NCI-H460 (cell line): ENCODE measurements around the gene LCN12. TPM values are rescaled to one million over a fixed set of nuclear protein-coding genes. Genes with fewer than 3 reads are reported as not detected.
"Not testable (repeated sequence)": the region's sequence is repeated elsewhere in the genome, so short reads cannot be mapped to it uniquely, and the experiment has no call there.

ENCODE experiments used
- DNase-seq: peaks from one replicate; pipeline ENCODE4 v3.0.0-alpha.2; 2016; ENCODE audit warnings: low read depth; ENCODE audit errors: extremely low read depth
- total RNA-seq: library from RNA; depleted of rRNA; stranded (reverse); fragments of >200 nt; shearing (Covaris generic); gene quantifications from 2 replicates; pipeline ENCODE4 v1.2.3, GENCODE V29; 2014

The LCN12 gene
- total RNA-seq, 1 experiment from 2014 or later = 1.5 TPM

DNA sequence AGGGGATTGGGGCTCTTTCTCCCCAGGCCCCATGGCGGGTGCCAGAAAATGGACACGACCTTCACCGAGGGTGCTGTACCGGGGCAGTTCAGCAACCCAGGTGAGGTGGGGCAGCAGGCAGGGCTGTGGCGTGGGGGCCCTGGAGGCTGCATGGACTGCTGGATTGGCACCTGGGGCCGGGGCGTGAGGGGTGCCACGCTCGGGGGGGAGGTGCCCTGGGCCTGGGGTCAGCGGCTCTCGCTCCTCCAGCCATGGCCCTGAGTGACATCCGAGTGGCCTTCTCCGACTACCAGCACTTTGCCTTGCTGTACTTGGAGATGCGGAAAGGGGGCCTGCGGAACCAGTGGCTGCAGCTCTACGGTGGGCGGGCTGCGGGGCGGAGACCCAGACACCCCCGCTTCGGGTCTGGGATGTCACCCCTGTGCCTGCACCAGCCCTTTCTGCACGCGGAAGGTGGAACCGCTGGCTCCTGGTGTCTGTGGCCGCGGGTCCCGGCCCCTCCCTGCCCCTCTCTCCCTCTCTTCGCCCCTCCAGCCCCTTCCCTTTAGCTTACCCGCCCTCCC is 32.5 kb downstream of the LCN12 start:
- DNase-seq = no peak

DNA sequence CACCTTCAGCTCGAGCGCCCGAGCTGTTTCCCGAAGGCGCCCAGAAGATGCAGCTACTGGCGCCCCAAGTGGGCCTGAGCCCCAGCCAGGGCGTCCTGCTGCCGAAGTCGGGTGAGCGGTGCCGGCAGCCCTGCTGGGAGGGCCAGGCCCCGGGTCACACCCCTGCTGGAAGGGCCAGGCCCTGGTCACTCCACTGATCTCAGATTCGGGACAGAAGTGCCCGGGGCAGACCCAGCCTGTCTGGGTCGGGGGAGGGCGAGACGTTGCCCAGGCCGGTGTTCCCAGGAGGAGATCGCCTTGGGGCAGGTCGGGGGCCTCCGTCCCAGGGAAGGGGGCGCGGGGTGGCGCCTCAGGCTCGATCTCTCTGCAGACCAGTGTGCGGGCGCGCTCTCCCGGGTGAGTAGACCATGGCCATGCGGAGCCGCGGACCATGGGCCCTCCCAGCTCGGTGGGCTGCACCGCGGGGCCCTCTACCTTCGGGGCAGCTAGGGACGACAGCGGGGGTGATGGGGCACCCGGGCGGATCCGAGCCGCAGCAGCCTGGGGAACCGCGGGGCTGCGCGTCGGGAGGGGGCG is 33.0 kb downstream of the LCN12 start:
- DNase-seq = no peak

DNA sequence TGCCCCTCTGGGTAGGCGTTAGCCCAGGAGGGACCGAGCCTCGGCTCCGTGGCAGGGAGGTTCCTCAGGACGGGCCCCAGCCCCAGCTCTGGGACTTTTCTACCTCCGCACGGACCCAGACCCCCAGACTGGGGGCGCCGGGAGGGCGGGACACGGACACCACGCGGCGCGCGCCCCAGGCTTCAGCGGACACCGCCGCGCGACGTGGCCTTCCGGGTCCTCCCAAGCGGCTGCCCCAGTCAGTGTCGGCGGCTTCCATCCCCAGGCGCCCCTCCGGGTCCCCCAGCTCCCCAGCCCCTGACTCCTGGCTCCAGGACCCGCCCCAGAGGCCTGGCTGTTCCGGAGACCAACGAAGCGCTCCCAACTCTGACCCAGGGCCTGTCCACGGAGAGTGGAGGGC is 33.8 kb downstream of the LCN12 start:
- DNase-seq = no peak

DNA sequence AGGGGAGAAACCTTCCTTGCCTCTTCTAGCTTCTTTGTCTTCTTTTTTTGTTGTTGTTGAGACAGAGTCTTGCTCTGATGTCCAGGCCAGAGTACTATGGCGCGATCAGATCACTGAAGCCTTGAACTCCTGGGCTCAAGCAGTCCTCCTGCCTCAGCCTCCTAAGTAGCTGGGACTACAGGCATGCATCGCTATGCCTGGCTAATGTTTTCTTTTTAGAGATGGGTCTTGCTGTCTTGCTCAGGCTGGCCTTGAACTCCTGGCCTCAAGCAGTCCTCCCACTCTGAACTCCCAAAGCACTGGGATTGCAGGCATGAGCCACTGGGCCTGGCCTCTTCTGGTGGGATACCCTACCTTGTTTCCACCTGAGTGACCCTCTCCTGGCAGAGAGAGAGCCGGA is 36.8 kb downstream of the LCN12 start:
- DNase-seq = no peak

DNA sequence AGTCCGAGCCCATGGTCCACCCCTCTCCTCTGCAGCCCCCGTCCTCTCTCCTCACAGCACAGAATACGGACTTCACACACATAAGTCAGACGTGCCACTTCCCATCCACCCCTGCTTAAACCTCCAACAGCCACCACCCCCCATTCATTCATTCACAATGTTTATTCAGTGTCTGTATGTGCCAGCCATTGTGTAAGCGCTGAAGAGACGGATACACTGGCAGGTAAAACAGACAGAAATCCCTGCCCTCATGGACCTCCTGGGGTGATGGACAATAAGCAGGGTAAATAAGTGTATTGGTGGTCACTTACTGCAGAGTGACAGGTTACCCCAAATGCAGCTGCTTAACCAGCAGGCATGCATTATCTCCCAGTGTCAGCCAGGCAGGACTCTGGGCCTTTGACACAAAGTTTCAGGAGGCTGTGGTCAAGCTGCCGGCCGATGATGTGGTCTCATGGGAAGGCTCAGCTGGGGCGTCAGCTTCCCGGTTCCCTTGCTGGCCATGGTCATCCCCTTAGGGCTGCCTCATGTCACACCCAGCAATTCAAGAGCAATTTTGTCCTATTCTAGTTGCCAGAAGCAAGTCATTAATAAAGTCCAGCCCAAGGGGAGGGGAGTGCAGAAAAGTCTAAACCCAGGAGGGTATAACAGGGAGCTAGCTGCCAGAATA is 38.3 kb downstream of the LCN12 start:
- DNase-seq = no peak

DNA sequence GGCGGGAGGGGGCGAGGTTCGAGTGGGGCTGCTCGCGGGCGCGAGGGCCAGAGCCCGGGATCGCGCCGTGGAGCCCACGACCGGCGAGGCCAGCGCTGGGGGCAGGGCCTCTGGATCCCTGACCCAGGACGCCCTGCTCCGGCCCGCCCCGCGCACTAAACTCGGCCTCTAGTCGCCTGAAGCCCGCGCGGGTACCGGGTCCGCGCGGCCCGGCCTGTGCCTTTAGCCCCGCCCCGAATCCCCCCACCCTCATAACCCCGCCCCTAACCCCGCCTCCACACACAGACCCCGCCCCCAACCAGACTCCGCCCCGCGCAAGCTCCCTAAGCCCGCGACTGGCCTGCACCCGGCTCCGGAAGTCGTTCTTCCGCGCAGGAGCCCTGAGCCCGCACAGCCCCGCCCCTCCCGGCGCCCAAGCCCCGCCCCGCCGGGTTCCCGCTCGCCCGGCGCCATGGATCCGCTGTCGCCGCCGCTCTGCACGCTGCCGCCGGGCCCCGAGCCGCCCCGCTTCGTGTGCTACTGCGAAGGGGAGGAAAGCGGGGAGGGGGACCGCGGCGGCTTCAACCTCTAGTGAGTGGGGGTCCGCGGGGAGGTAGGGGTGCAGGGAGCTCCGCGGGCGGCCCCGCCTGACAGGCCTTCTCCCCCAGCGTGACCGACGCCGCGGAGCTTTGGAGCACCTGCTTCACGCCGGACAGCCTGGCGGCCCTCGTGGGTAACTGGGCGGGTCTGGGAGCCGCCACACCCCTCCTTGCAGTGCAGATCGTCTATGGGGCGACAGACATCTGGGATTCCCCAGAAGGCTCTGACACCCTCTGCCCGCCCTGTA is 40.1 kb downstream of the LCN12 start, which contains the start of gene PAXX:
Gene PAXX, plus strand, starts transcription at position 430 of the 826 bp plus-strand sequence. Its CDS starts 22 bp downstream, at position 452.
- peak; percentile 91 for DNase-seq

DNA sequence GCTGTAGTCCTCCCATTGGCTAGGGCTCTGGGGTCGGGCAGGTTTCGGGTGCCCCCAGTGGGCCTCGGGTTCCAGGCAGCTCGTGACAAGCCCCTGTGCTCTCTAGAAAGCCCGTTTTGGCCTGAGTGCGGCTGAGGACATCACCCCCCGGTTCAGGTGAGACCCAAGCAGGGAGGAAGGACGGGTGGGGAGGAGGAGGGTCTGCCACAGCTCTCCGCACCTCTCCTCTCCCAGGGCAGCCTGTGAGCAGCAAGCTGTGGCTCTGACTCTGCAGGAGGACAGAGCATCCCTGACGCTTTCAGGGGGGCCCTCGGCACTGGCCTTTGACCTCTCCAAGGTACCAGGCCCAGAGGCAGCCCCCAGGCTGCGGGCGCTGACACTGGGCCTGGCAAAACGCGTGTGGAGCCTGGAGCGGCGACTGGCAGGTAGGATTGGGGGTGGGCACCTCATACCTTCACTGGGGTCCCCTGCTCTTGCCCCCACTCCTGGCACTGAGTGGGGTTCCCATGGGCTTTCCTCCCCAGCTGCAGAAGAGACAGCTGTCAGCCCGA is 40.8 kb downstream of the LCN12 start:
- no peak for DNase-seq

DNA sequence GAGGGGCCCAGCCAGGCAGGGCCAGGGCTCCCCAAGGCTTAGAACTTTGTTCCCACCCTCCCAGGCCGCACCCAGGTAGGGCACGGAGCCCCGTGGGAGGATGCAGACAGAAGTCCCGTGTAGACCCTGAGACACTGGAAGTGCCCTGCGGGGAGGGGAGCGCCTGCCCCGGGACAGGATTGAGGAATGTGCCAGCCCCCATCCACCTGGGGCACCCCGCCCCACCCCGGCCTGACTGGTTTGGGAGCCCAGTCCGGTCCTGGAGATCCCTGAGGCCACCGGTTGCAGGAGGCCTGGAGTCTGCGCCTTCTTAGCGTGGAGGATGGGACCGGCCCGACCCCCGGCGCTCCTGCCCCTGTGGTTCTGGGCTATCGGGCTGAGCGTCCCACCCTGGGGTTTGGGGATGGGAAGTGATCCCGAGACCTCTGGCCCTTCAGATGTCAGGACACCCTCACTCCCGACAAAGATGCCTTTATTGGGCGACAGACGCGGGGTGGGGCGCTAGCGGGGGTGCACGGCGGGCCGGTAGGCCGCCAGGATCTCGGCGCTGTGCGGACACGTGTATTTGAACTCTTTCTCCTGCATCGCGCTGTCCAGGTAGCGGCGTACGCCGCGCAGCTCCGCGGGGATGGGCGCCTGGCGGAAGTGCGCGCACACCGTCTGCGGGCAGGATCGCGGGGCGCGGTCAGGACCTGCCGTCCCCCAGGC is 42.3 kb downstream of the LCN12 start:
- no peak for DNase-seq

DNA sequence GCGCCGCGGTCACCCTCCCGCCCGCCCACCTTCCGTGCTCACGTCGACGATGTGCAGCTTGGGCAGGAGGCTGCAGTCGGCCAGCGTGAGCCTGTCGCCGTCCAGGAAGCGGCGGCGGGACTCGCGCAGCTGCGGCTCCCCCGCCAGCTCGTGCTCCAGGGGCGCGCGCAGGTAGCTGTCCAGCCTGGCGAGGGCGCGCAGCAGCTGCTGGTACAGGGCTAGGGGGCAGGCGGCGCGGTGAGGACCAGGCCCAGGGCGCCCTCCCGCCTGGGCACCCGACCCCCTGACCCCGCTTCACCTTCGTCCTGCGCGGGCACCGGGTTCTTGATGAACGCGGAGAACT is 42.8 kb downstream of the LCN12 start:
- no peak for DNase-seq

DNA sequence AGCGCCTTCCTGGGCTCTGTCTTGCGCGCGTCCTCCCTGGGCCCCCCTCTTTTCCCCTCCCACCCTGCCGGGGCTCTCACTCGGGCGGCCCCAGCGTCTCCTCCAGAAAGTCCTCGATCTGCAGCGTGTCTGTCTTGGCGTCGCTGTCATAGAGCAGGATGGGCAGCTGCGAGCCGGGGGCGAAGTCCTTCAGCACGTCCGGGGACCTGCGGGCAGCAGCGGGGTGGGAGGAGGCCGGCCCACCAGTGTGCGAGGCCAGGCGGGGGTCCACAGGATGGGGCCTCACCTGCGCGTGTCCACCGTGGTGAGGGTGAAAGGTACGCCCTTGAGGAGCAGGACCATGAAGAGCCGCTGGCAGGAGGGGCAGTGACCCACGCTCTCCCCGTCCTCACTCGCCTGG is 43.3 kb downstream of the LCN12 start:
- DNase-seq = no peak

DNA sequence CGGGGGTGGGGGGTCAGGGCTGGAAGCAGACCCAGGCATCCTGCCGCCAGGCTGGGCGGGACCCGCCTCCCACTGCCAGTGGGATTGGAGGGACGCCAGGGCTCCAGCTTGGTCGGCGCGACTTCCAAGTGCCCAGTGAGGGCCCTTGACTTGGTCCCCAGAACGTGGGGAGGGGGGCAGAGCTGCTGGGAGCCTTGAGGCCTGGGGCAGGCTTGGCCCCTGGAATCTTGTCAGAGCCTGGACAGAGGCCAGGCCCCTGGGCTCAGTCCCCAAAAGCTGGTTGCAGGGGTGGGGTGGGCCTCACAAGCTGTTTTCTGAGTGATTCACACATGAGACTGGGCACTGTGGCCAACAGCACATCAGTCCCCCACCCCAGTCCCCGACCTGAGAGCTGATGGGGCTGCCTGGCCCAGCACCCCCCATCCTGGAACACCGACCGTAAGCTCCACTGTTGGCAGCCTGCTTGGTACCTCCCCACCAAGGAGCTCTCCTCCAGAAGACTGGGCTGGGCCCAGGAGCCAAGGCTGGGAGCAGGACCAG is 43.8 kb downstream of the LCN12 start:
- DNase-seq = no peak

DNA sequence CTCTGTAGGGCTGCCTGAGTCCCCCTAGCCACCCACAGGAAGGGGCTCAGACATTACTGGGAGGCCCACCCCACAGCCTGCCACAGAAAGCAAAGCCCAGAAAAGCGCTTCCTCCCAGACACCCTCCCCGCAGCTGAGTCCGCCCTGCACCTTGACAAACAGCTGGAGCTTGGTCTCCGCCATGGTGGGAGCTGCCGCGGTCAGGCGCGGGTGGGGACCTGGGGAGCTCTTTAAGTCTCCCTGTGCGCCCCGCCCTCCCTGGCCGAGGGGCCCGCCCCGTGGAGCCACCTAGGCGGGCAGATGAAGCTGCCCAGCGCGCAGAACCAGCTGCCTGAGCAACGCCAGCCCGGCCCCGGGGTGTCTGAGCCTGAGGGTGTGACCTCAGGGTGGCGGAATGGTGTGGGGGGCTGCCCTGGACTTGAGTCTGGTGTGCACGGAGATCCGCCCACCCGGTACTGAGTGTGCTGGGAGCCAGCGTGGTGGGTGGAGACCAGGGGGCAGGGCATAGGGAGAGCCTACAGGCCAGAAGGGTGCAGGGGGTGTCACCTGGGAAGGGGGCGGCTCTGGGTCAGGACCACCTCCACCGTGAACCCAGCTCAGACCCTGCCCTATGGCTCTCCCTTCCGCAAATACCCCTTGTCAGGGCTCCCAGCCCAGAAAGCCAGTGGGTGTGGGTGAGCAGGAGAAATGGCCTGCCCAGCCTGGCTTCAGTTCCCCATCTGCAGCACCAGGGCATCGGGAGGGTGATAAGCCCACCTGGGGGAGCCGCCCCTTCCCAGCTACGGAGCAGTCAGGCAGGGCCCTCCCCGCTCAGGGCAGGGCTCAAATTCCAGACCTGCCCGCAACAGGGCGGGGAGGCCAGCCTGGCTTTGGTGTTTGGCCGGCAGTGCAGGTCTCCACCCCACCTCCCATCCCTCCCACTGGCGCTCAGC is 44.6 kb downstream of the LCN12 start, which contains the start of gene CLIC3:
Gene CLIC3, minus strand, starts transcription at position 208 of the 932 bp plus-strand sequence. Its CDS starts 25 bp downstream, at position 183.
- DNase-seq = no peak

DNA sequence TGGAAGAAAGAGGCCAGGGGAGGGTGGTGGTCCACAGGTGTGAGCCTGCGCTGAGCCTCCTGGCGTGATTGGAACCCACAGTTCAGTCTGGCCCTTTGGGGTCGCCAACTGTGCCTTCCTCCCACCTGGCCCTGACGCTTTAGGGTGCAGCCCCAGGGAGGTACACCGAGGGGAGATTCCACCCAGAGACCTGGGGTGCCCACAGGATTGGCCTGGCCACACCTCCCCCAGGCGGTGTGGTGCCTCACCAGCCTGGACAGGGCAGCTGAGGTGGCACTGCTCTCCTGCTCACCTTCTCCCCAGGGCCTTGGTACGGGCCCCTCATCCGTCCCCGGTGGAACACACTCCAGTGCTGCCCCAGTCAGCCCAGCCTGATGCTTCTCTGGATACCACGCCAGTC is 45.3 kb downstream of the LCN12 start:
- no peak for DNase-seq

DNA sequence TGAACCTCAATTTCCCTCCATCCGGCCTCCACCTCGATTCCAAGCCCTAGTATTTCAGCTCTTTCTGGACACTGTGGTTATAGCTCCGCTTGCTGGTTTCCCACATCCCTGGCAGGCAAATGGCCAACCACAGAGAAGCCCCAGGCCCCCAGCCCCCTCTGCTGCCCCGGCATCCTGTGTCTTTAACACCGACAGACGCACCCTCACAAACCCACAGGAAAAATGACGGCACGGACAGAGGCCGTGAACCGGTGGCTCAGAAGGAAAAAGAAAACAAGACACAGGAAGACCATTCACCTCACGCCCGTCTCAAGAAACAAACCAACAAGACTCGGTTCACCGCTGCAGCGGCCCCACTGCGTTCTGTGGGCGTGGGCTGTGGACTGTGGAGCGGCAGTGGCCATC is 45.8 kb downstream of the LCN12 start:
- no peak for DNase-seq

DNA sequence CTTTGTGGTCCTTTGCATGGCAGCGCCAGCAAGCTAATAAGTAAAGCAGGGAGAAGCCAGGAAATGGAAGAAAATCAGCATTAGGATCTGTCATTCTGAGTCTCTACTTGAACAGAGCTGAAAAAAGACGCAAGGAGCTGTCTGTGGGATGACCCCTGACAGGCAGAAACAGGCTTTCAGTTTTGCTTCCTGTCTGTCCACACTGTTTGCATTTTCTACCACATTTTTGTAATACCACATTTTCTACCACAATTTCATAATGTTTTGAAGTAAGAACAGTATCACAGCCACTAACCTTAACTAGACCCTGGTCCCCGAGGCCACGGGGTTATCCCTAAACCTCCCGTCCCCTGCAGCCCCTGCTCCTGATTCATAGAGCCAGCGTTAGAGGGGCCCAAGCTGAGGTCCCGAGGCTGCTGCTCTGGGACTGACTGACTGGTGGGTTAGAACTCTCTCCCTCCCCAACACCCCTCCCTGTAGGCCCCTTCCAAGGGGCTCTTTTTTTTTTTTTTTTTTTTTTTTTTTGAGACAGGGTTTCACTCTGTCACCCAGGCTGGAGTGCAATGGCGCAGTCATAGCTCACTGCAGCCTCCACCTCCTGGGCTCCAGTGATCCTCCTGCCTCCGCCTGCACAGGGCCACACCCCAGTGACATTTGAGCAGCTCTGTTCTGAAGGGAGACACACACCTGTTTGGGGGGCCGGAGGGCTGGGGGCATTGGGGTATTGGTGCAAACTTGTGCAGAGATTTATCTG is 48.3 kb downstream of the LCN12 start:
- DNase-seq = no peak

DNA sequence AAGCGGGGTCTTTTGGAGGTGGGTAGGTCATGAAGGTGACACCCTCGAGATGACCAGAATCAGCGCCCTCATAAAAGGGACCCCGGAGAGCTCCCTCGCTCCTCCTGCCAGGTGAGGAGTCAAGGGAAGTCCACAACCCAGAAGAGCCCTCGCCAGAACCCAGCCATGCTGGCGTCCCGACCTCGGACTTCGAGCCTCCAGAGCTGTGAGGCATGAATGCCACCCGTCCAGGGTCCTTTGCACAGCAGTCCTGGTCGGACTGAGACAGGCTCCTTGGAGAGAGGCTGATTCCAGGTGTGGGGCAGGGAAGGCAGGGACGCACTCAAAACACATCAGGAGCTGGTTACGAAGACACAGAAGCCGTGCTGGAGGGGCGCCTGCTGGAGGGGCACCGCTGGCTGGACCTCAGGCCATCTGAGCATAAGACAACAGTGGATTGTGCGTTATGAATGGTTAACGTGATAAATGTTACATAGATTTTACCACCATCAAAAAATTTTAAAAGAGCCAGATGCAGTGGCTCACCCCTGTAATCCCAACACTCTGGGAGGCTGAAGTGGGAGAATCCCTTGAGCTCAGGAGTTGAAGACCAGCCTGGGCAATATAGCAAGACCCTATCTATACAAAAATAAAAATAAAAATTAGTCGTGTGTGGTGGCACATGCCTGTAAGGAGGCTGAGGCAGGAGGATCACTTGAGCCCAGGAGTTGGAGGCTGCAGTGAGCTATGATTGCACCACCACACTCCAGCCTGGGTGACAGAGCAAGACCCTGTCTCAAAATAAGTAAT is 50.0 kb downstream of the LCN12 start:
- DNase-seq = no peak

DNA sequence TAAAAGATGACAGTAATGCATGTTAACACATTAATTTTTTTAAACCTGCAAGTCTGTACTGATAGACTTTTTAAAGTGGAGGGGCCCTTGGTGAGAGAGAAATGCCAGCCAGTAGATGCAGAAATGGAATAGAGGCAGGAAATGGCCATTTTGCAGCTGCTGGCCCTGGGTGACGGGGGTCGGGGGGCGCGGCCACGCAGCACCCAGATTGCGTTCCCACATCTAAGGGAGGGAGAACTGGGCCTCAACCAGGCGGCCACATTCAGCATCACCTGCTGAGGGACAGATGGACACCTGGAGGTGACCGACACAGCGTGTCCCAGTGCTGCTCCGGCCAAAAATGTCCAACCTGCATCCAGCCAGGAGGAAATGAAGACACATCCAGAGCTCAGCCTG is 50.6 kb downstream of the LCN12 start:
- no peak for DNase-seq

DNA sequence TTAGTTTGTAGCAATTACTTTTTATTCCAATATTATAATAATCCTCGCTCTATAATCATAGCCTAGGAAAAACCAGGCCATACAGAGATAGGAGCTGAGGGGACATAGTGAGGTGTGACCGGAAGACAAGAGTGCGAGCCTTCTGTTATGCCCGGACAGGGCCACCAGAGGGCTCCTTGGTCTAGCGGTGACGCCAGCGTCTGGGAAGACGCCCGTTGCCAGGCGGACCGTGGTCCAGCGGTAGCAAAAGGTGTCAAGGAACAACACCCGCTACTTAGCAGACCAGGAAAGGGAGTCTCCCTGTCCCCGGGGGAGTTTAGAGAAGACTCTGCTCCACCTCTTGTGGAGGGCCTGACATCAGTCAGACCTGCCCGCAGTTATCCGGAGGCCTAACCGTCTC is 52.2 kb downstream of the LCN12 start:
- not testable (repeated sequence) for DNase-seq
